ENCODE results near the gene ZNF841. TPM values are rescaled to one million over a fixed set of nuclear protein-coding genes. Genes with fewer than 3 reads are reported as not detected.
"Not testable (repeated sequence)": the region's sequence is repeated elsewhere in the genome, so short reads cannot be mapped to it uniquely, and the experiment has no call there.

ZNF841 gene
- total RNA-seq, 1 experiment from 2014 or later: 0.10 TPM

DNA sequence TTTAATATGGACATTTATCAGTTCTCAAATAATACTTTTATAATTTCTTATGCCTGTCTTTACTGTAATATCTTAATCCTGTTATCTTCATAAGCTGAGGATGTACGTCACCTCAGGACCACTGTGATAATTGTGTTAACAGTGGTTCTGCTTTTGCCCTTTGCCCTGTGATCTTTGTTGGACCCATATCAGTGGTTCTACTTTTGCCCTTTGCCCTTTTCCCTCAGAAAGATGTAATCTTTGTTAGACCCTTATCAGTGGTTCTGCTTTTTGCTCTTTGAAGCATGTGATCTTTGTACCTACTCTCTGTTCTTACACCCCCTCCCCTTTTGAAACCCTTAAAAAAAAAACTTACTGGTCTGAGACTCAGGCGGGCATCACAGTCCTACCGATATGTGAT, 39.1 kb downstream of the ZNF841 start:
- DNase-seq (ENCODE audit: low read depth, low spot score); H3K4me2 ChIP-seq (ENCODE audit: low read length); CTCF ChIA-PET; RAD21 ChIA-PET (ENCODE audit: low non-redundant PET in 1 of 2, low total read pairs in 2 of 2, uncharacterized antibody in 2 of 2, unreplicated experiment in 2 of 2); H3K27ac ChIP-seq (ENCODE audit: low read depth, low read length); POLR2A ChIA-PET; H4K20me1 ChIP-seq (ENCODE audit: insufficient read depth); H3K4me1 ChIP-seq (ENCODE audit: control insufficient read depth in 1 of 2, insufficient read depth in 2 of 2, low read length in 2 of 2); ATAC-seq; H3K36me3 ChIP-seq (ENCODE audit: control insufficient read depth in 1 of 2, insufficient read depth in 2 of 2, low read length in 2 of 2); BruUV-seq (replicated peaks); H3K79me2 ChIP-seq (ENCODE audit: insufficient read depth, low read length); H2AFZ ChIP-seq (ENCODE audit: low read depth, low read length, poor library complexity, severe bottlenecking); H3K9me2 ChIP-seq (ENCODE audit: insufficient read depth); H3K27me3 ChIP-seq (ENCODE audit: insufficient read depth, low read length); H3K9me3 ChIP-seq (ENCODE audit: control insufficient read depth in 1 of 2, insufficient read depth in 1 of 2, low read depth in 1 of 2, low read length in 2 of 2); H3K4me3 ChIP-seq (replicated peaks in 1 of 2; ENCODE audit: low read depth in 1 of 2, low read length in 2 of 2); intact Hi-C loops (cut with micrococcal nuclease); H3K9ac ChIP-seq (ENCODE audit: low read length): not testable (repeated sequence)

GRCh38 chr19:52051736-52052135, 43.8 kb downstream of the ZNF841 start:
- DNase-seq (ENCODE audit: low read depth, low spot score); H3K79me2 ChIP-seq (ENCODE audit: insufficient read depth, low read length); CTCF ChIA-PET; H3K36me3 ChIP-seq (ENCODE audit: control insufficient read depth in 1 of 2, insufficient read depth in 2 of 2, low read length in 2 of 2); H3K4me3 ChIP-seq (replicated peaks in 1 of 2; ENCODE audit: low read depth in 1 of 2, low read length in 2 of 2); H3K4me2 ChIP-seq (ENCODE audit: low read length); H3K4me1 ChIP-seq (ENCODE audit: control insufficient read depth in 1 of 2, insufficient read depth in 2 of 2, low read length in 2 of 2); H3K9ac ChIP-seq (ENCODE audit: low read length); H4K20me1 ChIP-seq (ENCODE audit: insufficient read depth); H3K27ac ChIP-seq (ENCODE audit: low read depth, low read length); H3K27me3 ChIP-seq (ENCODE audit: insufficient read depth, low read length); POLR2A ChIA-PET; ATAC-seq; H3K9me2 ChIP-seq (ENCODE audit: insufficient read depth); H2AFZ ChIP-seq (ENCODE audit: low read depth, low read length, poor library complexity, severe bottlenecking); H3K9me3 ChIP-seq (ENCODE audit: control insufficient read depth in 1 of 2, insufficient read depth in 1 of 2, low read depth in 1 of 2, low read length in 2 of 2); RAD21 ChIA-PET (ENCODE audit: low non-redundant PET in 1 of 2, low total read pairs in 2 of 2, uncharacterized antibody in 2 of 2, unreplicated experiment in 2 of 2); intact Hi-C loops (cut with micrococcal nuclease); BruUV-seq (replicated peaks): not testable (repeated sequence)
